BJ (cell line): ENCODE data around the gene LHX3. TPM values are rescaled to one million over a fixed set of nuclear protein-coding genes. Genes with fewer than 3 reads are reported as not detected.

Source experiments
- CTCF ChIA-PET: fragments of 350-600 bp; formaldehyde crosslinking; extraction: SDS; loops from one replicate; lab custom pipeline; 2021; ENCODE audit warnings: antibody characterized with exemption, inconsistent platforms; lab: Yijun Ruan, JAX
- POLR2A ChIA-PET: fragments of 300-600 bp; sonication (Branson Sonifier 250); formaldehyde crosslinking; extraction: SDS; loops from one replicate; lab custom pipeline; 2021; ENCODE audit warnings: antibody characterized with exemption; lab: Charles Lee
- DNase-seq: peaks from one replicate; pipeline ENCODE4 v3.0.0-alpha.2; 2011; ENCODE audit warnings: low read depth
- H3K27me3 ChIP-seq: 2 replicates; pipeline ENCODE4 v1.6.0; 2011; ENCODE audit warnings: low read length; ENCODE audit not compliant: control insufficient read depth, insufficient read depth
- H3K36me3 ChIP-seq: 2 replicates; pipeline ENCODE4 v1.5.1; 2011; ENCODE audit warnings: low read length; ENCODE audit not compliant: control insufficient read depth, insufficient read depth
- H3K4me3 ChIP-seq: 2 replicates; pipeline ENCODE4 v1.5.1; 2011; ENCODE audit warnings: low read depth, mild to moderate bottlenecking, control low read depth, low read length
- CTCF ChIP-seq: IDR thresholded peaks from 2 replicates; pipeline ENCODE4 v1.5.1; 2011; ENCODE audit warnings: low read depth, mild to moderate bottlenecking, control low read depth, inconsistent platforms, low read length, moderate library complexity; ENCODE audit not compliant: insufficient read depth
- polyA plus RNA-seq: library from polyadenylated mRNA; depleted of rRNA; stranded (reverse); fragments of >200 nt; gene quantifications from 2 replicates; pipeline ENCODE4 v1.2.3, GENCODE V29; 2011

LHX3 gene
- polyA plus RNA-seq, 1 experiment, result not detected

- ChIA-PET CTCF (interaction anchor here (1.1 kb wide), 1 partner anchor 14 kb away, joined by 3 read pairs; no protein-coding TSS in a partner anchor), POLR2A (no interaction called here)
- DNase-seq, result no peak
- no peak for TF ChIP-seq CTCF
- H3K27me3 ChIP-seq, result no peaks in the 10 kb centered on the region
- no peak overlapping the region for H3K4me3 ChIP-seq
- H3K36me3 ChIP-seq, result peaks cover 16% of the 10 kb centered on the region
Observed at GRCh38 chr9:136211006-136211405, 6.1 kb upstream of the LHX3 start.

- POLR2A ChIA-PET, result no interaction called here
- no peak for TF ChIP-seq CTCF
- no peak overlapping the region for H3K4me3 ChIP-seq
- CTCF ChIA-PET, result interaction anchor here (1.1 kb wide), 1 partner anchor 14 kb away, joined by 3 read pairs; no protein-coding TSS in a partner anchor
- DNase-seq, result no peak
- H3K36me3 ChIP-seq, result peaks cover 14% of the 10 kb centered on the region
- no peaks in the 10 kb centered on the region; the same call in 1 of the 2 replicates for H3K27me3 ChIP-seq
Observed at GRCh38 chr9:136210276-136210675, 5.3 kb upstream of the LHX3 start.

- no peak for TF ChIP-seq CTCF
- DNase-seq, result no peak
- no peaks in the 10 kb centered on the region; the same call in 1 of the 2 replicates for H3K27me3 ChIP-seq
- POLR2A ChIA-PET, result no interaction called here
- CTCF ChIA-PET, result interaction anchor here (1.1 kb wide), 1 partner anchor 15 kb away, joined by 3 read pairs; no protein-coding TSS in a partner anchor
- H3K4me3 ChIP-seq, result no peak overlapping the region
- peaks cover 12% of the 10 kb centered on the region for H3K36me3 ChIP-seq
Observed at GRCh38 chr9:136209786-136210185, 4.9 kb upstream of the LHX3 start.

- ChIA-PET POLR2A (no interaction called here), CTCF (no interaction called here)
- no peak for DNase-seq
- peaks cover 7% of the 10 kb centered on the region for H3K36me3 ChIP-seq
- H3K27me3 ChIP-seq, result peaks cover 4% of the 10 kb centered on the region
- TF ChIP-seq CTCF, result no peak
- no peak overlapping the region for H3K4me3 ChIP-seq
Observed at GRCh38 chr9:136209232-136209631, 4.3 kb upstream of the LHX3 start.

GRCh38 chr9:136208675-136209074 lies 3.7 kb upstream of the LHX3 start:
- no peak for TF ChIP-seq CTCF
- Histone ChIP-seq H3K4me3 (no peak overlapping the region), H3K36me3 (peaks cover 5% of the 10 kb centered on the region), H3K27me3 (peaks cover 10% of the 10 kb centered on the region)
- POLR2A ChIA-PET, result no interaction called here
- CTCF ChIA-PET, result no interaction called here
- DNase-seq, result no peak
